Activated CD4-positive, alpha-beta T cell treated with anti-CD3 and anti-CD28 coated beads, Interleukin-2, Interleukin-6, amounts not matched to agents 100 ng/mL and 50 ng/mL, durations not matched to agents 16 hours and 8 hours (primary cell): ENCODE measurements around the gene TRIM5.
A peak's percentile ranks its signal among the peaks of the same experiment; 100 is the strongest.
"Not testable (repeated sequence)": the region's sequence is repeated elsewhere in the genome, so short reads cannot be mapped to it uniquely, and the experiment has no call there.

ENCODE experiments used
- DNase-seq: peaks from one replicate; pipeline ENCODE4 v3.0.0-alpha.2; 2020

Gene TRIM5

GRCh38 chr11:5686426-5686825 is 1.6 kb upstream of the TRIM5 start:
- DNase-seq = no peak

- DNase-seq = peak; percentile 7
These were observed 733 bp downstream of the TRIM5 start for GRCh38 chr11:5684036-5684645.

GRCh38 chr11:5683620-5684019 is 1.3 kb downstream of the TRIM5 start:
- peak; percentile 41 for DNase-seq

GRCh38 chr11:5682890-5683441 is 1.9 kb downstream of the TRIM5 start:
- DNase-seq = not testable (repeated sequence)

GRCh38 chr11:5679811-5680210 is 5.1 kb downstream of the TRIM5 start:
- no peak for DNase-seq

GRCh38 chr11:5674391-5674790 is 10.5 kb downstream of the TRIM5 start:
- DNase-seq = no peak

GRCh38 chr11:5671831-5672230 is 13.0 kb downstream of the TRIM5 start:
- DNase-seq = no peak

- no peak for DNase-seq
These were observed 18.5 kb downstream of the TRIM5 start for GRCh38 chr11:5666402-5666793.

GRCh38 chr11:5665746-5666401 is 19.0 kb downstream of the TRIM5 start:
- DNase-seq = no peak

GRCh38 chr11:5665051-5665570 is 19.8 kb downstream of the TRIM5 start:
- DNase-seq = no peak

GRCh38 chr11:5663511-5663910 is 21.4 kb downstream of the TRIM5 start:
- DNase-seq = no peak

- no peak for DNase-seq
These were observed 26.6 kb downstream of the TRIM5 start for GRCh38 chr11:5658318-5658717.

GRCh38 chr11:5656956-5657355 is 27.9 kb downstream of the TRIM5 start:
- not testable (repeated sequence) for DNase-seq

GRCh38 chr11:5655474-5655873 is 29.4 kb downstream of the TRIM5 start:
- DNase-seq = no peak

GRCh38 chr11:5646139-5646538 is 38.7 kb downstream of the TRIM5 start:
- DNase-seq = no peak

- DNase-seq = peak; percentile 31
These were observed 41.3 kb downstream of the TRIM5 start for GRCh38 chr11:5643585-5643984.

- no peak for DNase-seq
These were observed 44.9 kb downstream of the TRIM5 start for GRCh38 chr11:5639953-5640352.

- no peak for DNase-seq
These were observed 52.8 kb downstream of the TRIM5 start for GRCh38 chr11:5631969-5632635.

GRCh38 chr11:5631417-5631816 is 53.5 kb downstream of the TRIM5 start:
- DNase-seq = no peak

- no peak for DNase-seq
These were observed 58.7 kb downstream of the TRIM5 start for GRCh38 chr11:5626196-5626595.

- DNase-seq = no peak
These were observed 59.6 kb downstream of the TRIM5 start for GRCh38 chr11:5625281-5625680.

- peak; percentile 84 for DNase-seq
These were observed 60.2 kb downstream of the TRIM5 start, which contains the start of gene TRIM34 for GRCh38 chr11:5624489-5625279. Gene TRIM34 (plus strand): TSS chr11:5625001. CDS start chr11:5632332, 7,331 bp downstream.

GRCh38 chr11:5622802-5623201 is 62.1 kb downstream of the TRIM5 start:
- DNase-seq = no peak
